ENCODE data around the gene ERN1. TPM values are rescaled to one million over a fixed set of nuclear protein-coding genes. Genes with fewer than 3 reads are reported as not detected.
A peak's percentile ranks its signal among the peaks of the same experiment; 100 is the strongest.
"Not testable (repeated sequence)": the region's sequence is repeated elsewhere in the genome, so short reads cannot be mapped to it uniquely, and the experiment has no call there.

ERN1 gene
- total RNA-seq, 1 donor: 13.3 TPM

DNA sequence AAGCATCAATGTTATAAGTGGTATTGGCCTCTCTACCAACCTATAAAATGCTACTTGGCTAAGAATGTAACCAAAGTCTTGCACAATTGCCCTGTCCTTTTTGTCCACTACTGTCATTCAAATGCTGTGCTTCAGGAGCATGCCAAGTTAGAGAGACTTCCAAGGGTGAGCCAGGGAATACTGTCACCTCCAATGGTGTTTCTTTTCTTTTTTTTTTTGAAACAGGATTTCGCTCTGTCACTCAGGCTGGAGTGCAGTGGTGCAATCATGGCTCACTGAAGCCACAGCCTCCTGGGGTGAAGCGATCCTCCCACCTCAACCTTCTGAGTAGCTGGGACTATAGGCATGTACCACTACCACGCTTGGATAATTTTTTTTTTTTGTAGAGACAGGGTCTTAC, 43.7 kb upstream of the ERN1 start:
- TF ChIP-seq, protein P1, sequence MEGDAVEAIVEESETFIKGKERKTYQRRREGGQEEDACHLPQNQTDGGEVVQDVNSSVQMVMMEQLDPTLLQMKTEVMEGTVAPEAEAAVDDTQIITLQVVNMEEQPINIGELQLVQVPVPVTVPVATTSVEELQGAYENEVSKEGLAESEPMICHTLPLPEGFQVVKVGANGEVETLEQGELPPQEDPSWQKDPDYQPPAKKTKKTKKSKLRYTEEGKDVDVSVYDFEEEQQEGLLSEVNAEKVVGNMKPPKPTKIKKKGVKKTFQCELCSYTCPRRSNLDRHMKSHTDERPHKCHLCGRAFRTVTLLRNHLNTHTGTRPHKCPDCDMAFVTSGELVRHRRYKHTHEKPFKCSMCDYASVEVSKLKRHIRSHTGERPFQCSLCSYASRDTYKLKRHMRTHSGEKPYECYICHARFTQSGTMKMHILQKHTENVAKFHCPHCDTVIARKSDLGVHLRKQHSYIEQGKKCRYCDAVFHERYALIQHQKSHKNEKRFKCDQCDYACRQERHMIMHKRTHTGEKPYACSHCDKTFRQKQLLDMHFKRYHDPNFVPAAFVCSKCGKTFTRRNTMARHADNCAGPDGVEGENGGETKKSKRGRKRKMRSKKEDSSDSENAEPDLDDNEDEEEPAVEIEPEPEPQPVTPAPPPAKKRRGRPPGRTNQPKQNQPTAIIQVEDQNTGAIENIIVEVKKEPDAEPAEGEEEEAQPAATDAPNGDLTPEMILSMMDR (IDR thresholded peaks at IDR 0.05; ENCODE audit: insufficient read depth, low read length): no peak
- DNase-seq (ENCODE audit: low read depth): no peak
- H3K4me3 ChIP-seq (ENCODE audit: low read depth, low read length): no peak overlapping the region

DNA sequence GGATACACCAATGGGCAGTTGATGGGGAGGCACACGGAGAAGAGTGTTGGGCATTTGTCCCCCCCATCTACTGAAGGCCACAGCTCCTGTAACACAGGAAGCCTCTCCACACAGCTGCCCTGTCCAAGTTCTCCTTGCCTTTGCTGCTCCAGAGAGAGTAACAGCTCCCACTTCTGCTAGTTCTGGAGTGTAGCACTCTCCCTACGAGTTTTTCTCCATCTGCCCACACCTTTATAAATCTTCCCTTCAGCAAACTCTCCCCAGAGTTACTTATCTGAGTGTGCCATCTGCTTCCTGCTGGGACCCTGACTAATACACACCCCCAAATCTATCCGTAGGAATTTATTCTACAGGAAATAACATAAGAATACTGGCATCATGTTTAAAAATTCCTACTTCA, 42.6 kb upstream of the ERN1 start:
- TF ChIP-seq, protein P1 (IDR thresholded peaks at IDR 0.05; ENCODE audit: insufficient read depth, low read length): no peak
- no peak for DNase-seq (ENCODE audit: low read depth)
- H3K4me3 ChIP-seq (ENCODE audit: low read depth, low read length): no peak overlapping the region

DNA sequence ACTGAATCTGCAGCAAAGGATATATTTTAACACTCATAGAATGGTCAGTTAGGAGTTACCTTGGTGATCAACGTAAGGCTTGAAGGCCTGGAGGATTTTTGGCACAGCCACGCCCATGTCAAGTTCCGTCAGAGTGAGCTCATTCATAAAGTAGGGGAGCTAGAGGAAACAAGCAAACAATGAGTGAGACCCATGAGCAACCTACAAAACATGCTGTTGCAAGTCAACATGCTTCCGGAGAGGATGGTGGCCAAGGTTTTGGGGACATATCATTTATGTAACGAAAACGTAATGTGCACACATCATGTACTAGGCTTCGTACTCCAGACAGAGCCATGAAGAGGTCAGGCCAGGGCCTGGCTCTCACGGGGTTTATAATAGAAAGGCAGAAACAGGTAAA, 41.1 kb upstream of the ERN1 start:
- no peak overlapping the region for H3K4me3 ChIP-seq (ENCODE audit: low read depth, low read length)
- TF ChIP-seq, protein P1 (IDR thresholded peaks at IDR 0.05; ENCODE audit: insufficient read depth, low read length): no peak
- DNase-seq (ENCODE audit: low read depth): peak; percentile 34

DNA sequence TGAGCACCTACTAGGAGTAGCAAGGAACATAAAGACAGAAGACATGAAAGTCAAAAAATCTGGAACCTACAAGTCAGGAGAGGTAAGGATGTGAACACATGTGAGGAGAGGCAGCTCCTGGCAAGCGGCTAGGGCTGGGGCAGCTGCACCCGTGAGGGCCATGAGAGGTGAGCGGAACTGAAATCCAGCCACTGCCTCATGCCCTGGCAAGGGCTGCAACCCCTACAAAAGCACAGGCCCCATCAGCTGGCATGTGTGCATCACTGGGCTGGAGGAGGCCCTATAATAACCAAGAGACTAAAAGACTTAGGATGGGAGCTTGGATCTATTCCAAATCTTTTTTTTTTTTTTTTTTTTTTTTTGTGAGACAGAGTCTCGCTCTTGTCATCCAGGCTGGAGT, 40.3 kb upstream of the ERN1 start:
- DNase-seq (ENCODE audit: low read depth): no peak
- H3K4me3 ChIP-seq (ENCODE audit: low read depth, low read length): no peak overlapping the region
- TF ChIP-seq, protein P1 (IDR thresholded peaks at IDR 0.05; ENCODE audit: insufficient read depth, low read length): no peak

DNA sequence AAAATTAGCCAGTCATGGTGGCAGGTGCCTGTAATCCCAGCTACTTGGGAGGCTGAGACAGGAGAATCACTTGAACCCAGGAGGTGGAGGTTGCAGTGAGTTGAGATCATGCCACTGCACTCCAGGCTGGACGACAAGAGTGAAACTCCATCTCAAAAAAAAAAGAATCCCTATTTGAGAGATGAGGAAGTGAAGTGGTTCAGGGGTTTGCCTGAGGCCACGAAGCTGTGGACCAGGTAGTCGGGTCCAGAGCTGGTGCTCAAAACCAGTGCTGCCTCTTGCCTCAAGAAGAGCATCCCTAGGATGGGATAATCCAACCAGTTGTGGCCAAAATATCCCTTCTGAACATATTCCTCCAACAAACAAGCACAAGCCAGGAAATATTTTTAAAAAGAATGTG, 37.7 kb upstream of the ERN1 start:
- DNase-seq (ENCODE audit: low read depth); H3K4me3 ChIP-seq (ENCODE audit: low read depth, low read length): not testable (repeated sequence)

DNA sequence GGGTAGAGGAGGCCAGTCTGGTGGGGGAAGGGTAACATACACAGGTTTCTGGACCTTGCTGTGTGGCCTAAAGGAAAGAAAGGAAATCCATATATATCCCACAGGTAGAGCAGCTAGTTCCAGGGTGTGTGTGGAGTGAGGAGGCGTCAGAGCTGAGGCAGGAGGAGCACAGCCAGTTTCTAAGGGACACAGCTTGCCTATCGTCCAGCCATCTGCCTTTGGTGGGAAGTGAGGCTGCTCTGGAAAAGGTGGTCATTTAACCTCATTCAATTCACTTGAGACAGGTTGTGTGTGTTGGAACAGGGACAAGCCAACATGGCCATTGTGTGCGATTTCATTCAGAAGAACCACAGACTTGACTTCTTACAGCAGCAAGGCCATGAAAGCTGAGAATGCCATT, 36.9 kb upstream of the ERN1 start:
- DNase-seq (ENCODE audit: low read depth): no peak
- H3K4me3 ChIP-seq (ENCODE audit: low read depth, low read length): no peak overlapping the region

DNA sequence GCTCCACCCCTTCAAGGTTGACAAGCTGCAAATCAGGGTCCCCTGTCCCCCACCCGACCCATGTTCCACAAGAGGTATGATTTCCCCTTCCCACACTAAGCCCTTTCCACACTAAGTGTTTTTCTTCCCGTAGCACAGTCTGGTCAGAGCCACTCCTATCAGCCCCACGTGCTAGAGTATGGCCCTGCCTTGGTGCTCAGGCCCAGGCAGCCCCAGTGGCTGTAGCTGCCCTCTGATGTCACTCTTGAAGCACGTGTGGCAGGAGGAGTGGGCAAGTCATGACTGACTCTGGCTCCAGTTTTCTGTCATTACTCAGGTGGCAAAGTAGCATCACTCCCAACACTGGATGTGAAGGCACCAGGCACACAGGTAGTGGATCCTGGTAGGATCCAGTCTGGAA, 35.4 kb upstream of the ERN1 start:
- TF ChIP-seq, protein P1 (IDR thresholded peaks at IDR 0.05; ENCODE audit: insufficient read depth, low read length): no peak
- no peak for DNase-seq (ENCODE audit: low read depth)
- H3K4me3 ChIP-seq (ENCODE audit: low read depth, low read length): no peak overlapping the region

More for the DNA sequence above, 36.9 kb upstream of the ERN1 start:
- TF ChIP-seq, protein P1 (IDR thresholded peaks at IDR 0.05; ENCODE audit: insufficient read depth, low read length): no peak

Data from fibroblast of the aortic adventitia (primary cell).